Astrocyte of the cerebellum (primary cell): ENCODE measurements around the gene ZFHX2.

Experiments
- DNase-seq: peaks from one replicate; pipeline ENCODE4 v3.0.0-alpha.2; 2011; ENCODE audit warnings: low read depth
- H3K4me3 ChIP-seq: 2 replicates; pipeline ENCODE4 v1.5.1; 2011; ENCODE audit warnings: mild to moderate bottlenecking, low read depth, low read length, moderate library complexity
- CTCF ChIP-seq: IDR thresholded peaks from 2 replicates; pipeline ENCODE4 v1.5.1; 2012; ENCODE audit warnings: low read length, low read depth, moderate library complexity, mild to moderate bottlenecking; ENCODE audit errors: missing control alignments
- in situ Hi-C: cut with HindIII; loops from 2 replicates; pipeline ENCODE4 v1.10.0; 2017; ENCODE audit warnings: low sequenced_read_pairs

Gene ZFHX2

GRCh38 chr14:23481979-23482822, 69.4 kb downstream of the ZFHX2 start:
- no peak overlapping the region for H3K4me3 ChIP-seq
- DNase-seq = no peak
- no peak for TF ChIP-seq CTCF
- in situ Hi-C loops = no loop called here

- DNase-seq = no peak
- no peak for TF ChIP-seq CTCF
- no peak overlapping the region for H3K4me3 ChIP-seq
- in situ Hi-C loops = no loop called here
Observed at GRCh38 chr14:23481362-23481970, 70.1 kb downstream of the ZFHX2 start.

- DNase-seq = peak; percentile 50
- in situ Hi-C loops = no loop called here
- no peak overlapping the region for H3K4me3 ChIP-seq
- TF ChIP-seq CTCF = peak; percentile 63
Observed at GRCh38 chr14:23478109-23478759, 73.3 kb downstream of the ZFHX2 start.

GRCh38 chr14:23470947-23471346, 80.6 kb downstream of the ZFHX2 start:
- in situ Hi-C loops = no loop called here
- TF ChIP-seq CTCF = no peak
- H3K4me3 ChIP-seq = no peak overlapping the region
- no peak for DNase-seq
